Lower leg skin (tissue), 4 donors: ENCODE measurements around the gene MDH1. TPM values are rescaled to one million over a fixed set of nuclear protein-coding genes. Genes with fewer than 3 reads are reported as not detected.

ENCODE experiments used
- DNase-seq, 2 donors: peaks; one replicate each; pipeline ENCODE4 v3.0.0-alpha.2; 2019; ENCODE audit warnings: low spot score in 2 of 2
- H3K4me3 ChIP-seq: fragments of 200-600 bp; sonication (generic); 2 replicates; pipeline ENCODE4 v1.5.1; 2017; ENCODE audit warnings: mild to moderate bottlenecking, low read depth; ENCODE audit not compliant: poor library complexity, severe bottlenecking
- POLR2A ChIP-seq, 2 donors: fragments of 450-650 bp; IDR thresholded peaks; one replicate each; pipeline ENCODE4 v1.6.1; 2016 to 2017; ENCODE audit warnings: antibody characterized with exemption in 2 of 2, mild to moderate bottlenecking in 1 of 2, moderate library complexity in 1 of 2
- WGBS, 2 donors: methylation state at CpG; one replicate each; pipeline ENCODE4 v1.1.5; 2018; 5-methylcytosine and 5-hydroxymethylcytosine counted together
- intact Hi-C: fragments of 100-400 bp; cut with DNase I; formaldehyde crosslinking; loops from one replicate; pipeline ENCODE4 v1.15.0; 2023; ENCODE audit warnings: low total_unique reads
- total RNA-seq, 4 donors: library from RNA; depleted of rRNA; stranded (reverse); fragments of >200 nt; gene quantifications; one replicate each; pipeline ENCODE4 v1.1.0, GENCODE V29; 2016
- TF ChIP-seq, protein P1 (sequence below), 3 donors: fragments of 450-650 bp; IDR thresholded peaks; one replicate each; pipeline ENCODE4 v1.5.1; 2016; ENCODE audit warnings: antibody characterized with exemption in 3 of 3, mild to moderate bottlenecking in 3 of 3, moderate library complexity in 2 of 3

The MDH1 gene
- total RNA-seq, 4 donors from 2014 or later: 80.9 to 150 (median 115) TPM

DNA sequence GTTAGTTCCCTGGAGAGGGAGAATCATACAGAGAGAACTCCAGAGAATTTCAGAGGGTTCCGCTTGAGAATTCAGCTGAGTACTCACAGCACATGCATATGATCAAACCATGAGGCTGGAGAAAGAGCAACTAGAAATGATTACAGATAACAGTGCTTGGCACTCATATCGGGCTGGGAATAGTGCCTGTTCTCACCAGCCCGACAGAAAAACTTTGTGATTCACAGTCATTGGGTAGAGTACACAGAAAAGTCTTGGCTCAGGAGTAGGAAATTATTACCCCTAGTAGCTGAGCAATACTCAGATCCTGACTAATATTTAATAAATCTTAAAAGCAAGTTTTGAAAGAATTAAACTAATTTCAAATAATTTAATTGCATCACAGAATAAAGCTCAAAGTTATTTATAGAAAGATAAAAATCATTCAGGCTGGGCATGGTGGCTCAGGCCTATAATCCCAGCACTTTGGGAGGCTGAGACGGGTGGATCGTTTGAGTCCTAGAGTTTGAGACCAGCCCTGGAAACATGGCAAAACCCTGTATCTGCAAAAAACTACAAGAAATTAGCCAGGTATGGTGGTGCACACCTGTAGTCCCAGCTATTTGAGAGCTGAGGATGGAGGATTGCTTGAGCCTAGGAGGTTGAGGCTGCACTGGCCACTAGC, 7.3 kb upstream of the MDH1 start:
- no peak overlapping the region for H3K4me3 ChIP-seq
- TF ChIP-seq POLR2A (IDR thresholded peaks at IDR 0.05): no peak
- TF ChIP-seq, protein P1, sequence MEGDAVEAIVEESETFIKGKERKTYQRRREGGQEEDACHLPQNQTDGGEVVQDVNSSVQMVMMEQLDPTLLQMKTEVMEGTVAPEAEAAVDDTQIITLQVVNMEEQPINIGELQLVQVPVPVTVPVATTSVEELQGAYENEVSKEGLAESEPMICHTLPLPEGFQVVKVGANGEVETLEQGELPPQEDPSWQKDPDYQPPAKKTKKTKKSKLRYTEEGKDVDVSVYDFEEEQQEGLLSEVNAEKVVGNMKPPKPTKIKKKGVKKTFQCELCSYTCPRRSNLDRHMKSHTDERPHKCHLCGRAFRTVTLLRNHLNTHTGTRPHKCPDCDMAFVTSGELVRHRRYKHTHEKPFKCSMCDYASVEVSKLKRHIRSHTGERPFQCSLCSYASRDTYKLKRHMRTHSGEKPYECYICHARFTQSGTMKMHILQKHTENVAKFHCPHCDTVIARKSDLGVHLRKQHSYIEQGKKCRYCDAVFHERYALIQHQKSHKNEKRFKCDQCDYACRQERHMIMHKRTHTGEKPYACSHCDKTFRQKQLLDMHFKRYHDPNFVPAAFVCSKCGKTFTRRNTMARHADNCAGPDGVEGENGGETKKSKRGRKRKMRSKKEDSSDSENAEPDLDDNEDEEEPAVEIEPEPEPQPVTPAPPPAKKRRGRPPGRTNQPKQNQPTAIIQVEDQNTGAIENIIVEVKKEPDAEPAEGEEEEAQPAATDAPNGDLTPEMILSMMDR (IDR thresholded peaks at IDR 0.05): no peak
- 30 to 31% methylated on average over 5 of the region's 5 CpGs for WGBS, 2 donors
- intact Hi-C loops: no loop called here
- peak in 1 of 2 donors; percentile 69 for DNase-seq

DNA sequence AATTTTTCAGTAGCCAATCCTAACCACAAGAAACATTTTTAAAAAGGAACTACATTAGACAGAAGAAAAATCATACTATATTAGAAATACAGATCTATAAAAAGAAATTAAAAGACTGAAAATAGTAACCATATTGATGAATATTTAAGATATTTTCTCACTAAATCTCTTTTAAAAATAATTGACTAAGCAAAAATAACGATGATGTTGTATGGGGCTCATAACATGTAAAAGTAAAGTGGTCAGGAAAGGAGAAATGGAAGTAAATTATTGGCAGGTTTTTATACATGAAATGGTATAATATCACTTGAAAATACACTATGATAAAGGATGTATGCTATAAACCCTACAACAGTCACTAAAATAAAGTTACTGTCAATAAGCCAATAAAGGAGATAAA, 5.9 kb upstream of the MDH1 start:
- intact Hi-C loops: no loop called here
- 96 to 97% methylated on average over 1 of the region's 1 CpG for WGBS, 2 donors
- TF ChIP-seq POLR2A (IDR thresholded peaks at IDR 0.05): no peak
- TF ChIP-seq, protein P1 (IDR thresholded peaks at IDR 0.05): no peak

DNA sequence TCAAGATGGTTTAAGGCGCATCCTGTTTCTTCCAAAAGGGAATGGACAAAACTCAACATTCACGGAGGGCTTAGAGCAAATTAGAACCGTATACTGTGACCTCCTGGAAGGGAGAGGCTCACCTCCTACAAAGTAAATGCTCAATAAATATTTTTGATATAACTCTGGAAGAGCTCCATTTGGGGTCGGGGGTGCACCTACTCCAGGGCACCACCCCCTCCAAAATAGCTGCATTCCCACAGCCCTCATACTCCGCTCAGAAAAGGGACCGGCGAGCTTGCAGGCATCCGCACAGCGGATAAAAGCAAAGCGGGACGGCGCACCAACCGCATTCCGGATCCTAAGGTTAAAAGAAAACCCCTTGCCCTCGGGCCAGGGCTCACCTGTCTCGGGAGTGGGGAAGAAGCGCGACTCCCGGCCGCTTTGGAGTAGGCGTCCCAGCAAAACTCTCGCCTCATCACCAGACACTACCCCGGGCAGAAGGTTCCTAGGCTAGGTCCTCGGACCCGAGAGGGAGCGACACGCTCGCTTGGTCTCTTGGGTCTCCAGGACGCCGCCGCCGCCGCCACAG, 864 bp upstream of the MDH1 start:
- DNase-seq: peak in 1 of 2 donors; percentile 25
- TF ChIP-seq, protein P1 (IDR thresholded peaks at IDR 0.05): no peak
- H3K4me3 ChIP-seq: peak overlapping the region; percentile 87
- 0 to 1% methylated on average over 32 to 33 of the region's 33 CpGs for WGBS, 2 donors
- intact Hi-C loops: no loop called here

More for the DNA sequence above, 5.9 kb upstream of the MDH1 start:
- DNase-seq: no peak
- H3K4me3 ChIP-seq: no peak overlapping the region

DNA sequence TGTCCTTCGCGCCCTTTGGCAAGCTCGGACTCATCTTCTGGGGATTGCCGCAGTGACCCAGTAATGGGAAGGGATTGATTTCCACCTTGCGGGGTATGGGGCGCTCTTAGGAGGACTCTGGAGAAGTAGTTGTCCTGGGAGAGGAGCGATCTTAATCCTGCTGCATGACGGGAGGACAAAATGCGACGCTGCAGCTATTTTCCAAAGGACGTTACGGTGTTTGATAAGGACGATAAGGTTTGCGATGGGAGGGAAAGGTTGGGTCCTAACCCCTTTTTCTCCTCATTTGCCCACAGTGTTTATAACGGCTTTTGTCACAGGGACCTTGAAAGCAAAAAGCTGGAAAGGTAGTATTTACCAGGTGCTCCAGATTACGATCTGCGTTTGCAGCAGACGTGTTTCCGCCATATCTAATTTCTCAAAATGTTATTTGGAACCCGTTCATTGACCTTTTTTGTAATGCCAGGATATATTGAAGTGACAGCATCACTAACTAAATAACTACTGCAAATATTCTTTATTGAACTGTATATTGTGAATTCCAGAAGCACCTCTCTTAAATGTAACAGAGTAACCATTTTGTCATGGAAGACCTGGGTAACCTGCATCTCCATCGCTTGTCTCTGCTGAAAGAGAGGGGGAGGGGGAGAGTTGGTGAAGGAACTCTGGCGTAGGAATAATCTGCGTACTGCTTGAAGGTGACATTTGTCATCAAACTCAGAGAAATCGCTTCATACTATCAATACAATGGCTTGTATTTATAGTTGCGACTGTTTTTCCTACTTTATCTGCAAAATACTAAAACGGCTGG, 590 bp downstream of the MDH1 start:
- peak overlapping the region; percentile 90 for H3K4me3 ChIP-seq
- intact Hi-C loops: no loop called here
- TF ChIP-seq, protein P1 (IDR thresholded peaks at IDR 0.05): no peak
- no peak for TF ChIP-seq POLR2A (IDR thresholded peaks at IDR 0.05)
- no peak for DNase-seq
- 6 to 7% methylated on average over 26 of the region's 26 CpGs for WGBS, 2 donors

DNA sequence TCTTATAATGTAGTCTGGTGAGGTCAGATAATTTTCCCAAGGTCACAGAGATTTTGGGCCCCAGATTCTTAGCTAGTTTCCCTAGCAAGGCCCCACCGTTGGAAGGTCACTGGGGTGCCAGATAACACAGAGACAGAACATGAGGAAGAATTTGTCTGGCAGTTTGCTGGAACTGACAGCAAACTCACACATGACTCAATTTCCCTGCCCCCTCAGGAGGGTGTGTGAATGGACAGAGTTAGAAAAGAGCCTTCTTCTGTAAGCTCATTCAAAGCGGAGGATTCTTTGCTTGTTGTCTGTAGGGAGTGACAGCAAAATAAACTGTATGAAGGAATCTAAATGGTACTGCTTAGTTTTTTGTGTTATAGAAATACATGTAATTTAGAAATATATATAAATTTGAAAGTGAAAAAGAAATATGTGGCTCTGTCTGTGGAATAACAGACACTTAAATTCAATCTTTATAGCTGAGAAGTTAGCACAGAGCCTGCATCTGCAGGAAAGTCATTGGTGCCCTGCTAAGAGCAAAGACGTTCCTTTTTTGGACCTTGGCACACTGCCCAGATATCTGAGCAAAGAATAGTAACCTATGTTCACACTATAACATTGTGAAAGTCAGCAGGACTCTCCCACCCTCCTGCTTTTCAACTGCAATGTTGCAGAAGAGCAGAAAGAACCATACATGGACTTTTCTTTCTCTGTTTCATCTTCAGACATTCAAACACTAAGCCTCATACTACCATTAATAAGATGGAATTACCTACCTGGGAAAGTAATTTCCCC, 2.1 kb downstream of the MDH1 start:
- no peak for DNase-seq
- H3K4me3 ChIP-seq: no peak overlapping the region
- intact Hi-C loops: no loop called here
- TF ChIP-seq, protein P1 (IDR thresholded peaks at IDR 0.05): no peak
- no peak for TF ChIP-seq POLR2A (IDR thresholded peaks at IDR 0.05)
- 54 to 60% methylated on average over 3 of the region's 3 CpGs for WGBS, 2 donors
